ENCODE results near the gene CD302.
A peak's percentile ranks its signal among the peaks of the same experiment; 100 is the strongest.
"Not testable (repeated sequence)": the region's sequence is repeated elsewhere in the genome, so short reads cannot be mapped to it uniquely, and the experiment has no call there.

The CD302 gene

GRCh38 chr2:159797543-159798375 lies at the start of gene CD302:
CD302 (minus strand) TSS chr2:159798208; CDS start chr2:159798198, 10 bp downstream.
- no peak for DNase-seq

- DNase-seq = no peak
These were observed 48.6 kb upstream of the CD302 start for GRCh38 chr2:159846564-159846963.

- DNase-seq = no peak
These were observed 42.6 kb upstream of the CD302 start for GRCh38 chr2:159840616-159841015.

- DNase-seq = no peak
These were observed 34.9 kb upstream of the CD302 start for GRCh38 chr2:159832858-159833257.

GRCh38 chr2:159832026-159832425 lies 34.0 kb upstream of the CD302 start:
- no peak for DNase-seq

- DNase-seq = no peak
These were observed 31.4 kb upstream of the CD302 start for GRCh38 chr2:159829376-159829775.

GRCh38 chr2:159828738-159829137 lies 30.7 kb upstream of the CD302 start:
- no peak for DNase-seq

- DNase-seq = not testable (repeated sequence)
These were observed 24.4 kb upstream of the CD302 start for GRCh38 chr2:159822478-159822833.

- DNase-seq = not testable (repeated sequence)
These were observed 23.9 kb upstream of the CD302 start for GRCh38 chr2:159821775-159822477.

GRCh38 chr2:159818940-159819339 lies 20.9 kb upstream of the CD302 start:
- no peak for DNase-seq

- no peak for DNase-seq
These were observed 19.3 kb upstream of the CD302 start for GRCh38 chr2:159817283-159817682.

- DNase-seq = no peak
These were observed 13.2 kb upstream of the CD302 start for GRCh38 chr2:159811232-159811631.

GRCh38 chr2:159808032-159808425 lies 10.0 kb upstream of the CD302 start:
- no peak for DNase-seq

GRCh38 chr2:159807183-159808031 lies 9.4 kb upstream of the CD302 start:
- DNase-seq = peak; percentile 38

GRCh38 chr2:159804941-159805340 lies 6.9 kb upstream of the CD302 start:
- DNase-seq = no peak

- DNase-seq = no peak
These were observed 5.4 kb upstream of the CD302 start for GRCh38 chr2:159803235-159803962.

- no peak for DNase-seq
These were observed 4.7 kb upstream of the CD302 start for GRCh38 chr2:159802673-159803072.

GRCh38 chr2:159799833-159800232 lies 1.8 kb upstream of the CD302 start:
- no peak for DNase-seq

GRCh38 chr2:159798376-159798725 lies 343 bp upstream of the CD302 start:
- DNase-seq = no peak

- DNase-seq = no peak
These were observed 824 bp downstream of the CD302 start for GRCh38 chr2:159797225-159797542.

GRCh38 chr2:159795841-159796690 lies 1.9 kb downstream of the CD302 start:
- DNase-seq = no peak

- no peak for DNase-seq
These were observed 4.7 kb downstream of the CD302 start for GRCh38 chr2:159793326-159793725.

All from NCI-H226 (cell line).